C4-2B (cell line): Measurements from ENCODE around the gene TMEM170B.

Experiments
- H3K27ac ChIP-seq: fragments of 450-650 bp; 2 replicates; pipeline ENCODE4 v1.5.1; 2017
- ZFX ChIP-seq: fragments of 450-650 bp; IDR thresholded peaks from 2 replicates; pipeline ENCODE4 v1.6.1; 2017
- TF ChIP-seq, protein P1 (sequence below): fragments of 450-650 bp; conservative IDR thresholded peaks from 2 replicates; pipeline ENCODE4 v1.5.1; 2017; ENCODE audit warnings: mild to moderate bottlenecking

Gene TMEM170B

DNA sequence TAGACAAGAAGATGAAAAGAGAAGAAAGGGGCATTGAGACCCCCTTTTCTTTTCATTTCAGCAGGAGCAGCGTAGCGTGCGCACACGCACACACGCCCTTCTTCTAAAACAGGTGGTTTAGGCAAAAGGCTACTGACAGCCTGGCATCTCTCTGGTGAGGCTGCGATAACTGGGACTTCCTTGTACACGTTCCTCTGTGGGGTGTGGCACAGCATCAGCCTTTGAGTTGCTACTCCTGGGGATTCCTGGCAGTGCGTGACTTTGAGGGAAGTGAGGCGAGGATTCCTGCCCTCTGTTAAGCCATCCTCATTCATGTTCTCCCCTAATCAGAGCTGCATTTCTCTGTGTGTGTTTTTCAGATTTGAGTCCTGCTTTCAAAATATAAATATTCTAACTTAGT lies 94.7 kb downstream of the TMEM170B start:
- no peak overlapping the region for H3K27ac ChIP-seq
- TF ChIP-seq, protein P1, sequence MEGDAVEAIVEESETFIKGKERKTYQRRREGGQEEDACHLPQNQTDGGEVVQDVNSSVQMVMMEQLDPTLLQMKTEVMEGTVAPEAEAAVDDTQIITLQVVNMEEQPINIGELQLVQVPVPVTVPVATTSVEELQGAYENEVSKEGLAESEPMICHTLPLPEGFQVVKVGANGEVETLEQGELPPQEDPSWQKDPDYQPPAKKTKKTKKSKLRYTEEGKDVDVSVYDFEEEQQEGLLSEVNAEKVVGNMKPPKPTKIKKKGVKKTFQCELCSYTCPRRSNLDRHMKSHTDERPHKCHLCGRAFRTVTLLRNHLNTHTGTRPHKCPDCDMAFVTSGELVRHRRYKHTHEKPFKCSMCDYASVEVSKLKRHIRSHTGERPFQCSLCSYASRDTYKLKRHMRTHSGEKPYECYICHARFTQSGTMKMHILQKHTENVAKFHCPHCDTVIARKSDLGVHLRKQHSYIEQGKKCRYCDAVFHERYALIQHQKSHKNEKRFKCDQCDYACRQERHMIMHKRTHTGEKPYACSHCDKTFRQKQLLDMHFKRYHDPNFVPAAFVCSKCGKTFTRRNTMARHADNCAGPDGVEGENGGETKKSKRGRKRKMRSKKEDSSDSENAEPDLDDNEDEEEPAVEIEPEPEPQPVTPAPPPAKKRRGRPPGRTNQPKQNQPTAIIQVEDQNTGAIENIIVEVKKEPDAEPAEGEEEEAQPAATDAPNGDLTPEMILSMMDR: no peak
- no peak for TF ChIP-seq ZFX

DNA sequence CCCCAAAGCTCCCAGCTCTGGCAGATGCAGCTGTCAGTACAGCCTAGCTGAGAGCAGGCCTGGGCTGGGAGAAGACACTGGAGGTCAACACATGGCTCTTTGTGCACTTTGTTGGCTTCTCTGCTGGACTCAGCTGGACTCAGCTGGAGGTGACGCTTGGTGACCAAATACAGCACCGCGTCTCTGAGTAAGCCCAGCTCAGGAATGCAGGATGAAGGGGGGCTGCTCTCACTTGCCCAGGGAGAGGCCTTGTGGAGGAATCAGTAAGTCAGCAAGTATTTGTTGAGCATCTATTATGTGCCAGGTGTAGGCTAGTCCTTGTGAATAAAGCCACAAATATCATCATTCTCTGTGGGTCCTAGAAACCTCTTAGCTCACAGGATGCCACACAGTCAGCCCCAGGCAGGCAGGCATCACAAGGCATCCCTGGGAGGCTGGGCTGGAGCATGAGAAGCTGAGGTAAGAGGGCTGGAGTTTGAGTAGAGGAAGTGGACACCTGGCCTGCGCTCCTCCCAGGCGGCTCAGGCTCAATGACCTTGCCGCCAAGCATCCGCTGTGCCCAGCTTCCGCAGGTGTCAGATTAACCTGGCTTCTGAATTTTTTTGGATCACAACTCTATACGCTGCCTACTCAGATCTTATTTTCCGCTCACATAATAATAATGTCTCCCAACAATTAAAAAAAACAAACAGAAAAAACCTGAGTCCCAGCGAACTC lies 95.4 kb downstream of the TMEM170B start:
- TF ChIP-seq ZFX: no peak

More for the DNA sequence above, 95.4 kb downstream of the TMEM170B start:
- H3K27ac ChIP-seq: no peak overlapping the region
